MG63 (cell line): Measurements from ENCODE around the gene ANKRD53. TPM values are rescaled to one million over a fixed set of nuclear protein-coding genes. Genes with fewer than 3 reads are reported as not detected.

Experiments
- DNase-seq: peaks from one replicate; pipeline ENCODE4 v3.0.0-alpha.2; 2020
- H3K27me3 ChIP-seq: fragments of 250-450 bp; sonication (Bioruptor Pico); 2 replicates; pipeline ENCODE4 v1.5.1; 2020; ENCODE audit warnings: mild to moderate bottlenecking, moderate library complexity
- H3K36me3 ChIP-seq: fragments of 250-450 bp; sonication (Bioruptor Pico); 2 replicates; pipeline ENCODE4 v1.5.1; 2020; ENCODE audit warnings: mild to moderate bottlenecking, moderate library complexity
- H3K4me3 ChIP-seq: fragments of 250-450 bp; sonication (Bioruptor Pico); 2 replicates; pipeline ENCODE4 v1.5.1; 2020; ENCODE audit warnings: mild to moderate bottlenecking, moderate library complexity
- H3K9me3 ChIP-seq: fragments of 250-450 bp; sonication (Bioruptor Pico); 2 replicates; pipeline ENCODE4 v1.5.1; 2020; ENCODE audit warnings: mild to moderate bottlenecking, moderate library complexity
- total RNA-seq: library from RNA; depleted of rRNA; stranded (reverse); fragments of >200 nt; shearing (Covaris generic); gene quantifications from 2 replicates; pipeline ENCODE4 v1.2.3, GENCODE V29; 2014; ENCODE audit warnings: low replicate concordance

ANKRD53 gene
- total RNA-seq, 1 experiment from 2014 or later: not detected

DNA sequence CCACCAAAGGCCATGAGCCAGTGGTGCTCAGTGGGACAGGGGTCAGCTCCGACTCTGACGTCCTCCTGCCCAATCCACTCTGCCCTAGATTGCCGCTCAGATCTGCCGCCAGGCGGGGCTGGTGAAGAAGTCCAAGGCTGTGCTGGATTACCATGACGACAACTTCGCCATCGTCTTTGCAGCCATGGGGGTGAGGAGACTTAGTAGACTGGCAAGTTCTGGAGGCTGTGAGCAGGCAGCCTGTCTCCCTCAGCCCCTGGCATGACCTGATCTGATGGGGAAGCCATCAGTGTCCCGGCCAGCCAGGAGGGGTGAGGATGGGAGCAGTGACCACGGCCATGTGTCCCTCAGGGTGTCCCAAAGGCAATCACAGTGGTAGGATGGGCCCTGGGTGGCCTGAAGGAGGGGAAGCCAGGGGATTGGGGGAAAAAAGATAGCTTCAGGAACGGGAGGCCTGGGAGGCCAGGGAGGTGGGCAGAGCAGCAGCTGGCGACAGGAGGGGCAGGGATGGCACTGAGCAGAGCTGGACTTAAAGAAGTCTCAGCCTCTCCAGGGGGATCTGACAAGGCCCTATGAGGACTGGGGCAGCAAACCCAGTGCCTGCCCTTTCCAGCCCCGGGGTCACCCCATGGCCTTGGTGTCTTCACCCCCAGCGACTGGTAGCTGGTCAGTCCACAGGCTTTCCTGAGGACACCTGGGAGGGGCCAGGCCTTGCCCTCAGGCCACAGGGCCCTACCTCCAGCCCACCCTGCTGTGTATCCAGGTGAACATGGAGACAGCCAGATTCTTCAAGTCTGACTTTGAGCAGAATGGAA, 17.4 kb upstream of the ANKRD53 start:
- Histone ChIP-seq H3K9me3 (no peaks in the 10 kb centered on the region), H3K27me3 (no peaks in the 10 kb centered on the region), H3K4me3 (no peak overlapping the region), H3K36me3 (no peaks in the 10 kb centered on the region)
- DNase-seq: no peak

DNA sequence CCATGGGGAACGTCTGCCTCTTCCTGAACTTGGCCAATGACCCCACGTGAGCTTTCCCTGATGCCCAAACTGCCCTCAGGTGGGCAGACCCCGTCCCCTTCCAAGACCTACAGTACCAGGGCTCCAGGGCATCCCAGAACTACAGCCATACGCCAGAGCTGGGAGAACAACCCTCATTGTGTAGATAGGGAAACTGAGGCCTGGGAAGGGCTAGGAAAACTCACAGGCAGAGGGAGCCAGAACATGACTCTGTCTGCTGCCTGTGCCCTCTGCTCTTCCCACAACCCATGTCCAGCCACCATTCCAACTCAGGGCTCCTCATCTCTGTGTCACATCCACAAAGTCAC, 16.8 kb upstream of the ANKRD53 start:
- Histone ChIP-seq H3K27me3 (no peaks in the 10 kb centered on the region), H3K36me3 (no peaks in the 10 kb centered on the region), H3K4me3 (no peak overlapping the region), H3K9me3 (no peaks in the 10 kb centered on the region)
- no peak for DNase-seq

DNA sequence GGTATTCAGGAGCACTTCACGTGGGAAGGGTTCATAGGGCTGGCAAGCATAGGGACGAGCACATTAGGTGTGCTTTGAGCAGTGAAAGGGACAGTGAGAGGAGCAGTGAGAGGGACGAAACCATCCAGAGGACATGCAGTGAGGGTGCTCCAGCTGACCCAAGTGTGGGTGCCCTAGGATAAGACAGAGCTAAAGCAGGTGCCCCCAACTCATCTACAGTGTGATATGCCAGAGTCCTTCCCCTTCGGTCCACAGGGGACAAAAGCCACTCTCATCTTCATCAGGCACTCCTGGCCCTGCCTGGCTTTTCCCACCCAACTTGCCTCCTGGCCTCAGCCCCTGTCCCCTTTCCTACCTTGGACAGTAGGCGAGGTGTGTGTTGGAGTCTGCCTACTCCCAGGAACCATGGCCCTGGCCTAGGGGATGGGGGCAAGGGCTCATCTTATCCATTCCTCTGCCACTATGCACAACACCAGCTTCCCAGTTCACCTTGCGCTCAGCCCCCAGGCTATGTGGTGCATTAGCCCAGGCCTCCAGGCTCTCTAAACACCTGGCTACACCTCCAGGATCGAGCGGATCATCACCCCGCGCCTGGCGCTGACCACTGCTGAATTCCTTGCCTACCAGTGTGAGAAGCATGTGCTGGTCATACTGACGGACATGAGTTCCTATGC, 16.1 kb upstream of the ANKRD53 start:
- H3K9me3 ChIP-seq: no peaks in the 10 kb centered on the region
- no peaks in the 10 kb centered on the region for H3K27me3 ChIP-seq
- no peak for DNase-seq
- no peak overlapping the region for H3K4me3 ChIP-seq
- H3K36me3 ChIP-seq: no peaks in the 10 kb centered on the region

DNA sequence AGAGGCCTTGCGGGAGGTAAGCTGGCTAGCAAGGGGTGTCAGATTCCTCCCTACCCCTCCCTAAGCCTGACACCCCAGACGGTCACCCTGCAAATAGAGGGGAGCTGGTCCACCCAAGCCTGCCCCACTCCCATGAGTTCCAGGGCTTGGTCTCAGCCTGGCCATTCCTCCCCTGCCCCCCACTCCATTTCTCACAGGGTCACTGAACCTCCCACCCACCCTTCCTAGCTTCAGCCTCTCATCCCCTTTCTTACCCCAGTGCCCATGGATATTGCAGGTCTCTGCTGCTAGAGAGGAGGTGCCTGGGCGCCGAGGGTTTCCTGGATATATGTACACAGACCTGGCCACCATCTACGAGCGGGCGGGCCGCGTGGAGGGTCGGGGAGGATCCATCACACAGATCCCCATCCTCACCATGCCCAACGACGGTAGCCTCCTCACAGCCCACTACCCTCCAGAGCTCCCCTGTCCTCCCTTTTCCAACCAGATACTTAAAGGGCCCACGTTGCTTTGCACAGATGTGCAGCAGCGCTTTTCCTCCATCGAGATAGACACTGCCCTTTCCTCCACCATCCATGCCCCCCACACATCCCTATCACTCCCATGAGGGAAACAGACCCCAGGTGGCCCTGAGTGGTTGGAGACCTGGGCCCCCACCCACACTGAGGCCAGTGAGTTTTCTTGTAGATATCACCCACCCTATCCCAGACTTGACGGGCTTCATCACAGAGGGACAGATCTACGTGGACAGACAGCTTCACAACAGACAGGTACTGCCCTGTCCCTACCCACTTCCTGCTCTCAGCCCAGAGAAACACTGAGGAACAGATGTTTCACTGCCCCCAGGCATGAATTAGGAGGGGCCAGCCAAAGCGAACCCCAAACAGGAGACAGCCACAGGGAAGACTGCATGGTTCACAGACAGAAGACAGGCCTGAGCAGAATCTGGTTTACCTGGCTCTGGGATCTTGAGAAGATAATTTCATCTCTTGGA, 15.2 kb upstream of the ANKRD53 start:
- Histone ChIP-seq H3K36me3 (no peaks in the 10 kb centered on the region), H3K27me3 (no peaks in the 10 kb centered on the region), H3K4me3 (no peak overlapping the region), H3K9me3 (no peaks in the 10 kb centered on the region)
- no peak for DNase-seq

DNA sequence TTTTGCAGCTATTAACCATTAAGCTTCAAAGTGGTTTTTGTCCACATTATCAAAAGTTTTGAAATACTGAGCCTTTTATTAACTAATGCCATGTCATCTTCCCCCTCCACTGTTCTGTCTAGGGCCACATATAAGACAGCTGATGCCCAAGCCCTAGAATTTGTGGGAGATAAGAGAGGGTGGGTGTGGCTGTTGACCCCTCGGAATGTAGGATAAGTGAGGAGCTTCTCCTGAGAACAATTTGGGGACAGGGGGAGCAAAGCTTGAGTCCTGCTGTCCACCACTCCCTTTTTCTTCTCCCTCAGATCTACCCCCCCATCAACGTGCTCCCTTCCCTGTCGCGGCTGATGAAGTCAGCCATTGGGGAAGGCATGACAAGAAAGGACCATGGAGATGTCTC, 14.3 kb upstream of the ANKRD53 start:
- no peaks in the 10 kb centered on the region for H3K36me3 ChIP-seq
- H3K9me3 ChIP-seq: no peaks in the 10 kb centered on the region
- H3K27me3 ChIP-seq: no peaks in the 10 kb centered on the region; the same call in 1 of the 2 replicates
- DNase-seq: no peak
- H3K4me3 ChIP-seq: no peak overlapping the region

DNA sequence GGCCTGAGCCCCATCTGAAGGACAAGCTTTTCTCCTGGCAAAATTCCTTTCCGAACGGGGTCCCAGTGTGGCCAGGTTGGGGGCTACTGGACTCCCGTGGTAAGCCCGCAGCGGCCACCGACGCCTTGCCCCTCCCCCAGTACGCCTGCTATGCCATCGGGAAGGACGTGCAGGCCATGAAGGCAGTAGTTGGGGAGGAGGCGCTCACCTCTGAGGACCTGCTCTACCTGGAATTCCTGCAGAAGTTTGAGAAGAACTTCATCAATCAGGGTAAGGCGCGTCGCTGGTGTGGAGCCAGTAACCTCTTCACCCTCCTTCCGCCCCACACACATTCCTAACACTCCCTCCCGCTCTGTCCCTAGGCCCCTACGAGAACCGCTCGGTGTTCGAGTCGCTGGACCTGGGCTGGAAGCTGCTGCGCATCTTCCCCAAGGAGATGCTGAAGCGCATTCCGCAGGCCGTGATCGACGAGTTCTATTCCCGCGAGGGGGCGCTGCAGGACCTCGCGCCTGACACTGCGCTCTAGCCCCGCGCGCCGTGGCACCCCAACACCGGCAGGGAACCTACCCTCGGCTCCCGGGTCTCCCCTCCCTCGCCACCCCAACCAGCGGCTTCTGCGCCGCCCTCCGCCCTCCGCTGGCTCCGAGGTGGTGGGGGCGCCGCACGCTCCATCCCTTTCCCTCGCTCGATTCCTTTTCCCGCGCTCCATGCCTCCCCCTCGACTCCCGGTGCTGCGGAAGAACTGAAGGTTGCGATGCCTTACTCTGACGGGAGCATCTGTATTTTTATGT, 13.6 kb upstream of the ANKRD53 start:
- Histone ChIP-seq H3K9me3 (no peaks in the 10 kb centered on the region), H3K27me3 (no peaks in the 10 kb centered on the region; the same call in 1 of the 2 replicates), H3K4me3 (peak overlapping the region; percentile 30), H3K36me3 (no peaks in the 10 kb centered on the region)
- peak; percentile 34 for DNase-seq

DNA sequence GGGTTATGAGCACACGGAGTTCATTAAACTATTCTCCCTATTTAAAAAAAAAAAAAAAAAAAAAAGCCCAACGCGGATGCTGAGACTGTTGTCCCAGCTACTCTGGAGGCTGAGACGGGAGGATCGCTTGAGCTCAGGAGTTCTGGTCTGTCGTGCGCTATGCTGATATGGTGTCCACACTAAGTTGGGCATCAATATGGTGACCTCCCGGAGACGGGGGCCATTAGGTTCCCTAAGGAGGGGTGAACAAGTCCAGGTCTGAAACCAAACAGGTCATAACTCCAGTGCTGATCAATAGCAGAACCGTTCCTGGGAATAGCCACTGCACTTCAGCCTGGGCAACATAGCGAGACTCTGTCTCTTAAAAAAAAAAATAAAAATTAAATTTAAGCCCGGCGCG, 12.9 kb upstream of the ANKRD53 start:
- DNase-seq: no peak
- Histone ChIP-seq H3K36me3 (no peaks in the 10 kb centered on the region), H3K27me3 (peaks cover 4% of the 10 kb centered on the region; the same call in 1 of the 2 replicates), H3K9me3 (no peaks in the 10 kb centered on the region), H3K4me3 (no peak overlapping the region)

DNA sequence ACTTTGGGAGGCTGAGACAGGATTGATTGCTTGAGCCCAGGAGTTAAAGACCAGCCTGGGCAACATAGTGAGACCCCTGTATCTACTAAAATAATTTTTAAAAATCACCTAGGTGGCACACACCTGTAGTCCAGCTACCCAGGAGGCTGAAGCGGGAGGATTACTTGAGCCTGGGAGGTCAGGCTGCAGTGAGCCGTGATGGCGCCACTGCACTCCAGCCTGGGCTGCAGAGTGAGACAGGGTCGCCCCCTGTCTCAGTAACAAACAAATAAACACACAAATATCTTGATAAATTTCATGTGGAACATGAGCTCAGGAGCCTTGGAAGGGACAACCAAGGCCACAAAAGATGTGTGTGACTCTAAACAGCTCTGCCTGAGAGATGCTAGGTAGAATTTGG, 11.7 kb upstream of the ANKRD53 start:
- Histone ChIP-seq H3K36me3 (no peaks in the 10 kb centered on the region), H3K27me3 (peaks cover 4% of the 10 kb centered on the region; the same call in 1 of the 2 replicates), H3K9me3 (no peaks in the 10 kb centered on the region), H3K4me3 (no peak overlapping the region)
- no peak for DNase-seq

DNA sequence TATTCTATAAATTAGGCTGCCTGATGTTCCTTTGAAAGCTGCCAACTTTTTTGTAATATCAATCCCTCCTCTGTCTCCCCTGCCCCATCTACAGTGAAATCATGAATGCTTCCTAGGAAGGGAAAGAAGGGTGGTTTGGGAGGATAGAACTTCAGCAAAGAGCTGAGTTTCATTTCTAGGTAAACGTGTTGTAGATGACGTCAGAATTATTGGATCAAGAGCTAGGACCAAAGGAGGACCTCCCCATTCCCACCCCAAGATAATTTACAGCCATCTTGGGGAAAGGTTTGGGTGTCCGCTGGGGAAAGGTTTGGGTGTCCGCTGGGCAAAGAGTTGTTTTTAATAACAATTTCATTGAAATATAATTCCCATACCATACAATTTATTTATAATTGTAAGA, 11.2 kb upstream of the ANKRD53 start:
- Histone ChIP-seq H3K9me3 (no peaks in the 10 kb centered on the region), H3K27me3 (peaks cover 8% of the 10 kb centered on the region), H3K4me3 (no peak overlapping the region), H3K36me3 (no peaks in the 10 kb centered on the region)
- no peak for DNase-seq

DNA sequence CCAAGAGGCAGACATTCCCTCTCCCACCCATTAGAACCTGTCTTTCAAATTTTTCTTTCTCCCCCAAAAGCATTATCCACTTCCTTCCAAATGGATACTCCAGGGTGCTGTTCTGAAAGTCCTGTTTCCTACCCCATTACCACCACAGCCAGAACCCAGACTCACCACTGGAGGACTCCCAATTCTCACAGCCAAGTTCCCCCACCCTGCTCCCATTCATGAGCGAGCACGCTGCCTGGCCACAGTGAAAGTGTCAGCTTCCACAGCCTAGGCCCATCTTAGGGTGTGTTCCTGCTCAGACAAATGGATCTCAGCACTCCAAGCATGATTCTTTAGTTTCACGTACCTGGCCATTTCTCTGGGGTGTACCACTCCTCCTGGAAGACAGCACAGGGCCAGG, 3.8 kb upstream of the ANKRD53 start:
- Histone ChIP-seq H3K9me3 (no peaks in the 10 kb centered on the region), H3K4me3 (no peak overlapping the region), H3K36me3 (no peaks in the 10 kb centered on the region), H3K27me3 (peaks cover 9% of the 10 kb centered on the region)
- no peak for DNase-seq

DNA sequence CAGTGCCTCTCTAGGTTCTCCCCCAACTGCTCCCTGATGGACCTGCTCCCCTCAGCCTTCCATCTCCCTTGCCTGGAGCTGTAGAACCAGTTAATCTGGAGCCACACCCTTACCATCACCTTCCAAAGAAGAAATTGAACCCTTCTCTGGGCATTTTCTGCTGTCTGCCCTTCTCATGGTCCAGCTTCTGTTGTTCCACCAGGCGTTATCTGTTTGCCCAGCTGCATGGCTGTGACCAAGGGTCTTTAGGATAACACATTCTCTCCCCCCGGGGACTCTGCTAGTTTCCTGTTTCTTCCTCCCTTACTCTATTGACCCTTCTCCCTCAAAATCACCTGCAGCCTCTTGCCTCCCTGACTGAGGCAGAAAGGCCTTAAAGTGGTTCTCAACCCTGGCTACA, 3.2 kb upstream of the ANKRD53 start:
- H3K27me3 ChIP-seq: peaks cover 6% of the 10 kb centered on the region; the same call in 1 of the 2 replicates
- no peak overlapping the region for H3K4me3 ChIP-seq
- DNase-seq: no peak
- no peaks in the 10 kb centered on the region for H3K9me3 ChIP-seq
- H3K36me3 ChIP-seq: no peaks in the 10 kb centered on the region

DNA sequence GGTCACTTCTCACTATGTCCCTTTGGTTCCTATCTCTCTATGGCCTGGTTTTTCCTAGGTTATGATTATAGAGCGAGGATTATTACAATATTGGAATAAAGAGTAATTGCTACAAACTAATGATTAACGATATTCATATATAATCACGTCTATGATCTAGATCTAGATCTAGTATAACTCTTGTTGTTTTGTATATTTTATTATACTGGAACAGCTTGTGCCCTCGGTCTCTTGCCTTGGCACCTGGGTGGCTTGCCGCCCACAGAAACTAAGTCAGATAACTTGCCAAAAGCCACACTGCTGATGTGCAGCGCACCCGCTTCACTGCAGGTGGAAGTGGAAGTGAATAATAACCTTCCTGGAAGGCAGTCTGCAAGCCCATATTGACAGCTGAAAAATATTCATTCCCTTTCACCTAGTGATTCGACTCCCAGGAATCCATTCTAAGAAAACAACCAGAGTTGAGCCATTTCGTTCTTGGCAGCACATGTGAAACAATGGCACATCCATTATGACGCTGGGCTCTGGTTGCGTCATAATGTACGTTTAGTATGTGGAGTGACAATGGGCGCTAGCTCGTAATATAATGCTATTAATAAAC, 725 bp upstream of the ANKRD53 start:
- peak; percentile 31 for DNase-seq
- Histone ChIP-seq H3K4me3 (peak overlapping the region; percentile 55), H3K27me3 (no peaks in the 10 kb centered on the region)

DNA sequence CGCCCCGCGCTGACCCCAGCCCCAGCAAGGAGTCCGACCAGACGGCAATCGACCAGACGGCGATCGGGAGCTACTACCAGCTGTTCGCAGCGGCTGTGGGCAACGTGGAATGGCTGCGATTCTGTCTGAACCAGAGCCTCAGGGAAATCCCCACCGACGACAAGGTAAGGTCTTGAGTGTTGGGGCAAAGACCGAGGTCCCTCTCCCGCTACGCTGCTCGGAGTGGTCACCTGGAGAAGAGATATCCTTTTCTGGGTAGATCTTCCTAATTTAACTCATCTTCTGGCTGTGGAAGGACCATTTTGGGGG, 704 bp downstream of the ANKRD53 start:
- Histone ChIP-seq H3K36me3 (no peaks in the 10 kb centered on the region), H3K9me3 (no peaks in the 10 kb centered on the region), H3K27me3 (no peaks in the 10 kb centered on the region), H3K4me3 (no peak overlapping the region)
- DNase-seq: no peak

More for the DNA sequence above, 725 bp upstream of the ANKRD53 start:
- no peaks in the 10 kb centered on the region for H3K36me3 ChIP-seq
- H3K9me3 ChIP-seq: no peaks in the 10 kb centered on the region

DNA sequence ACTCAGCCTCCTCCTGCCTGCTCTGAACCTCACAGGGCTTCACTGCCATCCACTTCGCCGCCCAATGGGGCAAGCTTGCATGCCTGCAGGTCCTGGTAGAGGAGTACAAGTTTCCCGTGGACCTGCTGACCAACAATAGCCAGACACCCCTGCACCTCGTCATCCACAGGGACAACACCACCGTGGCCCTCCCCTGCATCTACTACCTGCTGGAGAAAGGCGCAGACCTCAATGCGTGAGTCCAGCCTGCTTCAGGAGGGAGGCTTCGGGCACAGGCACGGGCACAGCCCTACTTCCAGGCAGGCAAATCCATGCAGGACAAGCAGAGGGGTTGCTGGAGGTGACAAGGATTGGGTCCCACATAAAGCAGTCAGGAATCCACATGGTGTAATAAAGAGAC, 1.2 kb downstream of the ANKRD53 start:
- no peaks in the 10 kb centered on the region for H3K27me3 ChIP-seq
- DNase-seq: no peak
- H3K9me3 ChIP-seq: no peaks in the 10 kb centered on the region
- H3K36me3 ChIP-seq: no peaks in the 10 kb centered on the region
- H3K4me3 ChIP-seq: no peak overlapping the region

DNA sequence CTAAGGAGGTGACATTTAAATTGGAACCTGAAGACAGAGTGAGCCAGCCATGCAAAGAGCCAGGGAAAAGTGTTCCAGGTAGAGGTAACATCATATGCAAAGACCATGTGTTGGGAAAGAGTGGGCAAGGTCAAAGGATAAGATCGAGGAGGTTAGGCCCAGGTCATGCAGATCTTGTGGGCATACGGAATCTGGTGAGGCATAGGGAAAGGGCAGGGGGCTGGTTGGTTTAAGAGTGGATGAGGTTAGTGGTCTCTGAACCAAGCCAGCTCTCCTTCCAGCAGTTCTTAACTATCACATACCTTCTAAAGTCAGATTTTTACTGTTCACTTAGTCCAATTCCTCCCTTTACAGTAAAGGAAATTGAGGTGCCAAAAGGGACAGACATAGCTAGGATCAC, 3.0 kb downstream of the ANKRD53 start:
- no peaks in the 10 kb centered on the region for H3K27me3 ChIP-seq
- no peaks in the 10 kb centered on the region for H3K9me3 ChIP-seq
- H3K36me3 ChIP-seq: peaks cover 8% of the 10 kb centered on the region; the same call in 1 of the 2 replicates
- H3K4me3 ChIP-seq: no peak overlapping the region
- DNase-seq: no peak
